IMR-90 (cell line): Measurements from ENCODE around the gene DYSF. TPM values are rescaled to one million over a fixed set of nuclear protein-coding genes. Genes with fewer than 3 reads are reported as not detected.

Source experiments
- ATAC-seq: fragments of 200-7000 bp; cut with Tn5 transposase; 2 replicates; pipeline ENCODE4 v1.9.1; 2020; ENCODE audit warnings: low read depth, mild to moderate bottlenecking, moderate library complexity
- BruUV-seq: library from RNA; stranded (reverse); fragments of 400-500 nt; replicated peaks from 2 replicates; lab custom pipeline; 2021; lab: Mats Ljungman, UMichigan
- CTCF ChIA-PET: fragments of 300-600 bp; formaldehyde crosslinking; extraction: SDS; loops from one replicate; lab custom pipeline; 2021; ENCODE audit warnings: antibody characterized with exemption; lab: Yijun Ruan, JAX
- POLR2A ChIA-PET: fragments of 300-600 bp; sonication (Branson Sonifier 250); formaldehyde crosslinking; loops from one replicate; lab custom pipeline; 2022; ENCODE audit warnings: antibody characterized with exemption; ENCODE audit not compliant: unreplicated experiment; lab: Charles Lee
- DNase-seq: peaks from one replicate; pipeline ENCODE4 v3.0.0; 2013
- H2AFZ ChIP-seq: replicated peaks from 2 replicates; pipeline ENCODE3; 2013; ENCODE audit warnings: low read length, mild to moderate bottlenecking; ENCODE audit not compliant: poor library complexity
- H2AK5ac ChIP-seq: 2 replicates; pipeline ENCODE4 v1.6.1; 2013; ENCODE audit warnings: low read depth, low read length, inconsistent platforms
- H2AK9ac ChIP-seq: replicated peaks from 2 replicates; pipeline ENCODE3; 2013; ENCODE audit warnings: mild to moderate bottlenecking, low read depth, low read length, moderate library complexity; ENCODE audit not compliant: poor library complexity
- H2BK120ac ChIP-seq: 2 replicates; pipeline ENCODE4 v1.6.1; 2013; ENCODE audit warnings: low read depth, low read length, inconsistent platforms
- H2BK15ac ChIP-seq: 3 replicates; pipeline ENCODE4 v1.6.1; 2013; ENCODE audit warnings: low read depth, low read length, inconsistent platforms
- H2BK20ac ChIP-seq: 2 replicates; pipeline ENCODE4 v1.6.1; 2013; ENCODE audit warnings: low read depth, mild to moderate bottlenecking, inconsistent platforms, low read length, moderate library complexity
- H2BK5ac ChIP-seq: 2 replicates; pipeline ENCODE4 v1.6.1; 2013; ENCODE audit warnings: mild to moderate bottlenecking, low read depth, low read length, inconsistent platforms; ENCODE audit not compliant: poor library complexity, severe bottlenecking
- H3K14ac ChIP-seq: replicated peaks from 2 replicates; pipeline ENCODE4 v1.6.1; 2013; ENCODE audit warnings: low read depth, low read length, inconsistent platforms
- H3K18ac ChIP-seq: 2 replicates; pipeline ENCODE4 v1.6.1; 2013; ENCODE audit warnings: low read depth, low read length, control low read depth
- H3K23ac ChIP-seq: 2 replicates; pipeline ENCODE4 v1.6.1; 2013; ENCODE audit warnings: low read depth, low read length, inconsistent platforms
- H3K27ac ChIP-seq: 2 replicates; pipeline ENCODE4 v1.5.1; 2013; ENCODE audit warnings: mild to moderate bottlenecking, control low read depth, low read length; ENCODE audit not compliant: insufficient read depth
- H3K27me3 ChIP-seq: 2 replicates; pipeline ENCODE4 v1.6.1; 2013; ENCODE audit warnings: low read length; ENCODE audit not compliant: control insufficient read depth, insufficient read depth
- H3K36me3 ChIP-seq: 2 replicates; pipeline ENCODE4 v1.6.1; 2013; ENCODE audit warnings: low read length, mixed read lengths; ENCODE audit not compliant: control insufficient read depth, insufficient read depth
- H3K4ac ChIP-seq: 2 replicates; pipeline ENCODE4 v1.6.1; 2013; ENCODE audit warnings: low read depth, low read length, inconsistent platforms
- H3K4me1 ChIP-seq: 2 replicates; pipeline ENCODE4 v1.6.1; 2013; ENCODE audit warnings: low read length, mixed read lengths; ENCODE audit not compliant: control insufficient read depth, insufficient read depth
- H3K4me2 ChIP-seq: 2 replicates; pipeline ENCODE4 v1.6.1; 2013; ENCODE audit warnings: low read depth, mild to moderate bottlenecking, control low read depth, low read length, moderate library complexity
- H3K4me3 ChIP-seq: 2 replicates; pipeline ENCODE4 v1.5.1; 2013; ENCODE audit warnings: low read depth, mild to moderate bottlenecking, control low read depth, low read length, moderate library complexity; ENCODE audit not compliant: insufficient read depth
- H3K56ac ChIP-seq: 2 replicates; pipeline ENCODE4 v1.6.1; 2013; ENCODE audit warnings: low read length, inconsistent platforms; ENCODE audit not compliant: insufficient read depth; ENCODE audit errors: extremely low read depth
- H3K79me1 ChIP-seq, 2 experiments: 2 replicates each; pipeline ENCODE4 v1.6.1; 2013; ENCODE audit warnings: low read length in 2 of 2, inconsistent platforms in 1 of 2, low read depth in 1 of 2
- H3K9ac ChIP-seq: 2 replicates; pipeline ENCODE4 v1.6.1; 2013; ENCODE audit warnings: low read depth, low read length, control low read depth
- H3K9me1 ChIP-seq: 2 replicates; pipeline ENCODE4 v1.6.1; 2013; ENCODE audit warnings: low read length, inconsistent platforms; ENCODE audit not compliant: insufficient read depth
- H3K9me3 ChIP-seq: 2 replicates; pipeline ENCODE4 v1.6.1; 2013; ENCODE audit warnings: low read length; ENCODE audit not compliant: control insufficient read depth, insufficient read depth
- H4K20me1 ChIP-seq: 2 replicates; pipeline ENCODE4 v1.6.1; 2013; ENCODE audit warnings: low read length, inconsistent platforms; ENCODE audit not compliant: insufficient read depth
- H4K5ac ChIP-seq: 2 replicates; pipeline ENCODE4 v1.6.1; 2013; ENCODE audit warnings: mild to moderate bottlenecking, low read depth, low read length, control low read depth
- H4K8ac ChIP-seq, 2 experiments: 2 replicates each; pipeline ENCODE4 v1.6.1; 2013; ENCODE audit warnings: low read depth in 2 of 2, low read length in 2 of 2, control low read depth in 1 of 2, inconsistent platforms in 1 of 2
- H4K91ac ChIP-seq: 2 replicates; pipeline ENCODE4 v1.6.1; 2013; ENCODE audit warnings: low read depth, low read length, inconsistent platforms; ENCODE audit not compliant: insufficient read depth
- BHLHE40 ChIP-seq: fragments of 150-350 bp; IDR thresholded peaks from 2 replicates; pipeline ENCODE4 v1.6.1; 2016; ENCODE audit warnings: mild to moderate bottlenecking, low read depth, low read length
- CEBPB ChIP-seq: IDR thresholded peaks from 2 replicates; pipeline ENCODE4 v1.6.1; 2012; ENCODE audit warnings: low read depth, low read length, improper control_type of control experiment
- CHD1 ChIP-seq: IDR thresholded peaks from 2 replicates; pipeline ENCODE4 v1.6.1; 2012; ENCODE audit warnings: low read depth, low read length, improper control_type of control experiment
- CTCF ChIP-seq: conservative IDR thresholded peaks from 2 replicates; pipeline ENCODE4 v1.5.1; 2012; ENCODE audit warnings: mild to moderate bottlenecking, low read depth, low read length, improper control_type of control experiment
- ELK1 ChIP-seq: fragments of 150-350 bp; IDR thresholded peaks from 2 replicates; pipeline ENCODE4 v1.6.1; 2016; ENCODE audit warnings: low read depth, mild to moderate bottlenecking, low read length, moderate library complexity, borderline replicate concordance
- FOS ChIP-seq: fragments of 150-350 bp; IDR thresholded peaks from 2 replicates; pipeline ENCODE4 v1.6.1; 2016; ENCODE audit warnings: low read depth, low read length
- MAFK ChIP-seq: IDR thresholded peaks from 2 replicates; pipeline ENCODE4 v1.6.1; 2012; ENCODE audit warnings: low read depth, low read length, improper control_type of control experiment
- MAZ ChIP-seq: IDR thresholded peaks from 2 replicates; pipeline ENCODE4 v1.6.1; 2012; ENCODE audit warnings: low read depth, mild to moderate bottlenecking, low read length, improper control_type of control experiment, moderate library complexity, borderline replicate concordance
- MXI1 ChIP-seq: IDR thresholded peaks from 2 replicates; pipeline ENCODE4 v1.6.1; 2012; ENCODE audit warnings: low read depth, mild to moderate bottlenecking, low read length, moderate library complexity, borderline replicate concordance
- NFE2L2 ChIP-seq: fragments of 150-350 bp; IDR thresholded peaks from 2 replicates; pipeline ENCODE4 v1.6.1; 2016; ENCODE audit warnings: low read depth, mild to moderate bottlenecking, low read length
- RAD21 ChIP-seq: IDR thresholded peaks from 2 replicates; pipeline ENCODE4 v1.6.1; 2012; ENCODE audit warnings: low read length, improper control_type of control experiment
- RCOR1 ChIP-seq: IDR thresholded peaks from 2 replicates; pipeline ENCODE4 v1.6.1; 2012; ENCODE audit warnings: mild to moderate bottlenecking, low read length, improper control_type of control experiment; ENCODE audit not compliant: insufficient replicate concordance
- RFX5 ChIP-seq: IDR thresholded peaks from 2 replicates; pipeline ENCODE4 v1.8.0; 2012; ENCODE audit warnings: low read depth, mild to moderate bottlenecking, low read length, moderate library complexity
- SMC3 ChIP-seq: fragments of 150-350 bp; IDR thresholded peaks from 2 replicates; pipeline ENCODE4 v1.6.1; 2016; ENCODE audit warnings: low read depth, mild to moderate bottlenecking, antibody characterized with exemption, low read length, moderate library complexity
- USF2 ChIP-seq: fragments of 150-350 bp; IDR thresholded peaks from 2 replicates; pipeline ENCODE4 v1.6.1; 2017; ENCODE audit warnings: mild to moderate bottlenecking, antibody characterized with exemption, low read length, low read depth
- WGBS, 2 experiments: methylation state at CpG; one replicate each; pipeline versions ENCODE4 v1.1.5 to v1.1.7; 2013; ENCODE audit warnings: missing lambda C conversion rate in 2 of 2; ENCODE audit not compliant: insufficient read length in 1 of 2; ENCODE audit errors: extremely low coverage in 2 of 2; 5-methylcytosine and 5-hydroxymethylcytosine counted together
- dilution Hi-C: fragments of 300-500 bp; cut with HindIII; formaldehyde crosslinking; loops from one replicate; pipeline ENCODE4 v1.14.3; 2018; ENCODE audit warnings: low sequenced_read_pairs; ENCODE audit not compliant: unreplicated experiment
- in situ Hi-C: fragments of 300-500 bp; cut with MboI; formaldehyde crosslinking; loops from 3 replicates; pipeline ENCODE4 v1.14.3; 2019; ENCODE audit warnings: low sequenced_read_pairs, inconsistent platforms, mixed read lengths
- intact Hi-C: fragments of 100-400 bp; cut with micrococcal nuclease; formaldehyde crosslinking; loops from 2 replicates; pipeline ENCODE4 v1.10.0; 2022
- polyA plus RNA-seq, 3 experiments: library from polyadenylated mRNA; depleted of rRNA; stranded (reverse); fragments of >200 nt; gene quantifications; 2 replicates each; pipeline ENCODE4 v1.2.3, GENCODE V29; 2012; ENCODE audit warnings: low replicate concordance in 1 of 3
- total RNA-seq: library from RNA; depleted of rRNA; stranded (reverse); fragments of >200 nt; gene quantifications from 2 replicates; pipeline ENCODE4 v1.2.3, GENCODE V29; 2012

The DYSF gene
- total and polyA plus RNA-seq, 2 of the 4 experiments (the other 2 are of a cell fraction), result 0.09 to 0.18 TPM

GRCh38 chr2:71692621-71693277 is 239.4 kb downstream of the DYSF start:
- Histone ChIP-seq H3K27me3 (peaks cover 53% of the 10 kb centered on the region), H3K36me3 (no peaks in the 10 kb centered on the region), H2AK9ac (no peak overlapping the region), H3K9me3 (no peaks in the 10 kb centered on the region), H3K4me3 (no peak overlapping the region), H2AFZ (no peak overlapping the region), H2AK5ac (no peak overlapping the region), H2BK15ac (no peak overlapping the region), H2BK5ac (no peak overlapping the region), H2BK120ac (no peak overlapping the region), H3K4me1 (no peaks in the 10 kb centered on the region), H3K9me1 (no peaks in the 10 kb centered on the region), H3K56ac (no peak overlapping the region), H3K4ac (no peak overlapping the region), H3K9ac (no peak overlapping the region), H4K20me1 (no peaks in the 10 kb centered on the region), H3K4me2 (no peak overlapping the region), H4K8ac (no peak overlapping the region), H2BK20ac (no peak overlapping the region), H3K27ac (no peak overlapping the region), H3K14ac (no peak overlapping the region), H4K91ac (no peak overlapping the region), H4K5ac (no peak overlapping the region), H3K18ac (no peak overlapping the region), H3K79me1 (no peaks in the 10 kb centered on the region), H3K23ac (no peak overlapping the region)
- no TSS peak for BruUV-seq
- ChIA-PET POLR2A (no interaction called here), CTCF (no interaction called here)
- intact Hi-C loops (no loop called here), in situ Hi-C loops (no loop called here), dilution Hi-C loops (no loop called here)
- WGBS, 2 experiments, result 100% methylated on average over 3 of the region's 10 CpGs; no CpG with 5 or more reads in 1 of the 2 experiments
- no peak for ATAC-seq
- TF ChIP-seq MAFK (no peak), RCOR1 (no peak), RFX5 (no peak), MXI1 (no peak), BHLHE40 (no peak), CEBPB (no peak), ELK1 (no peak), NFE2L2 (no peak), MAZ (no peak), SMC3 (no peak), RAD21 (no peak), CHD1 (no peak), FOS (no peak), USF2 (no peak), CTCF (no peak)
- DNase-seq, result no peak
